Measurements from ENCODE around the gene SELENOM.
"Not testable (repeated sequence)": the region's sequence is repeated elsewhere in the genome, so short reads cannot be mapped to it uniquely, and the experiment has no call there.

SELENOM gene

GRCh38 chr22:31130873-31131272, 23.5 kb upstream of the SELENOM start:
- no peak for DNase-seq

DNA sequence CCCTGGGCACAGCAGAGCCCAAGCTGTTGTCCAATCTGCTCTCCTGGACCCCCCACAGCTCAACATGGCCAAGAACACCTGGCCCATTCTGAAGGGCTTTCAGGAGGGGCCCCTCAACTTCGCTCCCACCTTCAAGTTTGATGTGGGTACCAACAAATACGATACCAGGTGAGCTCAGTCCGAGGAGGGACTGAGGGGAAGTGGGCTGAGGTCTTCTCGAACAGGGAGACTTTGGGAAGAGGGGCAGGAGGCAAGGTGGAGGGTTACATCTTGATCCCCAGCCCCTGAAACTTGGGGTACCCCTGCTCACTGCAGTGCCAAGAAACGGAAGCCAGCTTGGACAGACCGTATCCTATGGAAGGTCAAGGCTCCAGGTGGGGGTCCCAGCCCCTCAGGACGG, 20.8 kb upstream of the SELENOM start:
- DNase-seq, result no peak

DNA sequence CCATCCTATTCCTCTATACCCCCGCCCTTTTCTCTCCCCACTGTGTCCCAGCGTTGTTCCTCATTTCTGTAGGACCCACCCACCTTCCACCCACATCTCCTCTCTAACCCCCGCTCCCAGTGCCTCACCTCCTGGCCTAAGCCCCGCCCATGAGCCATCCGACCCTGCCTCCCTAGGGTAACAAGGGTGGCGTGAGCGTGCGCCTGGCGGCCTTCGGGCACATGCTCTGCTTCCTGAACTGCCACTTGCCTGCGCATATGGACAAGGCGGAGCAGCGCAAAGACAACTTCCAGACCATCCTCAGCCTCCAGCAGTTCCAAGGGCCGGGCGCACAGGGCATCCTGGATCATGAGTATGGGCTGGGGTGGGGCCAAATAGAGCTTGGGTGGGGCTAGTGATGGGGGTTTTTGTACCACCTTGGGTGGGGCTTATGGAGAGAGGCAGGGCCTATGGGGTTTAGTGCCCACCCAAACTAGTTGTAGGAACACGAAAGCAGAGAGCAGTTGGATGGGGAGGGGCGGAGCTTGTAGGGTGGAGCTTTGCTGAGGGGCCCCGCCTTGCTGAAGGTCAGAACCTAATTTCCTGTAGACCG, 19.9 kb upstream of the SELENOM start:
- no peak for DNase-seq

- no peak for DNase-seq
Observed at GRCh38 chr22:31126869-31127175, 19.5 kb upstream of the SELENOM start.

DNA sequence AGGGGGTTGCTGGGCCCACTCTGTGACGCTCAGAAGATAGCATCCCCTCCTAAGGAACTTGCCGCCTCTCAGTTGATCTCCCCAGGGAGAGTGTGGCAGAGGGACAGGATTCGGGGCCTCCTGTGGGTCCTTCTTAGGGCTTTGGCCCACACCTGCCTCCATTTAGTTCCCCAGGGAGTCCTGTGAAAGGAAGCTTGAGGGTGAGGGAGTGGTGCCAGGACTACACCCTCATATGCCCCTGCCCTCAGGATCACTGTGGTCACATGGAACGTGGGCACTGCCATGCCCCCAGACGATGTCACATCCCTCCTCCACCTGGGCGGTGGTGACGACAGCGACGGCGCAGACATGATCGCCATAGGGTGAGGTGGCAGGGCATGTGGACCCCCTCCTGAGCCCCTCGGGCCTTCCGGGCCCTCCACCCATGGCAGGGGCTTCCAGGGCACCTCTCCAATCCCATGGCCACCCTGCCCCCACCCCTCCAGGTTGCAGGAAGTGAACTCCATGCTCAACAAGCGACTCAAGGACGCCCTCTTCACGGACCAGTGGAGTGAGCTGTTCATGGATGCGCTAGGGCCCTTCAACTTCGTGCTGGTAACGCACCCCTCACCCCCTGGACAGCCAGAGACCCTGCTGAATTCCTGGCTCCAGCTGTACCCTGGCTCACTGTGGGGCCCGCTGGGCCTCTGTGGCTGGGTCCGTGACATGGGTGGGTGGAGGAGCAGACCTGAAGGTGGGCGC, 18.9 kb upstream of the SELENOM start:
- no peak for DNase-seq

- DNase-seq, result no peak
Observed at GRCh38 chr22:31125521-31126117, 18.3 kb upstream of the SELENOM start.

GRCh38 chr22:31124811-31125465, 17.6 kb upstream of the SELENOM start:
- no peak for DNase-seq

GRCh38 chr22:31124290-31124689, 16.9 kb upstream of the SELENOM start:
- DNase-seq, result no peak

DNA sequence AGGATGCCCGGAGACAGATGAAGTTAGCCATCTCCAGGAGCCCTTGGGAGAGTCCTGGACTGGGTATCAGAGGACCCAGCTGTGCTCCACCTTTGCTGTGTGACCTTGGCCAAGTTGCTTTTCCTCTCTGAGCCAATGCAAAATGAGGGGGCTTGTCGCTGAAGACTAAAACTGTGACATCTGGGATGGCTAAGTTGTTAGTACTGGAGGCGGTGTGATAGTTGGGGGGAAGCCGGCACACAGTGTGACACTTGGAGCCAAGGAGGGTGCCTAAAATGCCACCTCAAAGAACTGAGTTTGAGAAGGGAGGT, 15.9 kb upstream of the SELENOM start:
- DNase-seq, result no peak

DNA sequence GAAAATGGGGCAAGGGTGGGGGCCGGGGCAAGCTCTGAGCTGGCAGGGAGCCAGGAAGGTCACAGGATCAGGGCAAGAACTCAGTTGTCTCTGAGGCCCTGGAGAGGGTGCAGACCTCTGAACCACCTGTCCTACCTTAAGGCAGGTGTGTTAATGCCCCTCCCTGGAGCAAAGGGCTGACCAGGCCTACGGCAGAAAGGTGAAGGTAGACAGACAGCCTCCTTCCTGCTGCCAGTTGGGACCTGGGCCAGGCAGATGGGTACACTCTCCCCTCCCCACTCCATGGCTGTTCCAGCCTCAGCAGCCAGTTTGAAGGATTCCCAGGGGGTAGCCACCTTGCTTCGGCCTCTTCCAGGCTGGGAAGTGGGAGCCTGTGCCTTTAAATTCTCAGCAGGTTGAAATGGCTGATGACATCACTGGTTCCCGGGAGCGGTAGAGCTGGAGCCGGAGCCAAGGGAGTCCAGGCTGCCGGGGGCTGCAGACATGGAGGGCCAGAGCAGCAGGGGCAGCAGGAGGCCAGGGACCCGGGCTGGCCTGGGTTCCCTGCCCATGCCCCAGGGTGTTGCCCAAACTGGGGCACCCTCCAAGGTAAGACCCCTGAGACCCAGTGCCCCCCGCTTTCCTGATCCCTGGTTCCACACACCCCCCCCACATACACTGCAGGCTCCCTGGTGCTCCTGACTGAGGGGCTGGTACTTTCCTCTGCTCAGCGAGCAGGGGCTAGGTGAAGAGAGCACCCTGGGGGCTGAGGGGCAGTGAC, 15.3 kb upstream of the SELENOM start, which contains the start of gene INPP5J:
INPP5J (plus strand) TSS at position 435 of the 760 bp plus-strand sequence; CDS start at position 484, 49 bp downstream.
- no peak for DNase-seq

- no peak for DNase-seq
Observed at GRCh38 chr22:31122196-31122531, 14.8 kb upstream of the SELENOM start.

- DNase-seq, result no peak
Observed at GRCh38 chr22:31121403-31121802, 14.0 kb upstream of the SELENOM start.

DNA sequence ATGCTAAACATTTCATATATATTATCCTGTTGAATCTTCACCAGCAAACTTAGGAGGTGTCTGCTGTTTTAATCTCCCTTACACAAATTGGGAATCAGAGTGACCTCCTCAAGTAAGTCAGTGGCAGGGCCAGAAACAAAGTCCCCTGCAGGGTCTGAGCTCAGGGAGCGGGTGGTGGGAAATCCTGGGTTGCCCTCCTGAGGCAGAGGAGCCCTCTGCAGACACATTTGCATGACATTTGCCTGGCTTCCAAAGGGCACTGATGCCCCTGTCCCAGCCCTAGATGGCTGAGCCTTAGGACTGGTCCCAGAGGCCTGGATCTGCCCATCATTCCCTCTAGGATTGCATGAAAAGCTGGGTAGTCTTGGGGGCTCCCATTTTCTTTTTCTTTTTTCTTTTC, 13.3 kb upstream of the SELENOM start:
- DNase-seq, result no peak

DNA sequence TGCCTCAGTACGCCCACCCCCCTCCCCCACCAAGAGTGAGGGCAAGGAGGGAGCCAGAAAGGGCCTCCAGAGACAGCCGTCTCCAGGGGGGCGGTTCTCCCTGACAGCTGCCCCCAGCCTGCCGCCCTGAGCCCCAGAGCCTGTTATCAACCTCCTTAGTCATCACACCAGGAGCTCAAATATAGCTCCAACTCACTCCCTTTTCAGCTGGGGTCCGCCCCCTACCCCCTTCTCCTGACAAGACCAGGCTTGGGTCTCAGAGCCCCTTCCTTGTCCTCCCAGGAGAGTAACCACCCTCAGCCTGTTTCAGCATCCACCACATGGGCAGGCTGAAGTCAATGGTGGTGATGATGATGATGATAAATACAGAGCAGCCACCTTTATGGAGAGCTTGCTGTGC, 12.9 kb upstream of the SELENOM start:
- no peak for DNase-seq

DNA sequence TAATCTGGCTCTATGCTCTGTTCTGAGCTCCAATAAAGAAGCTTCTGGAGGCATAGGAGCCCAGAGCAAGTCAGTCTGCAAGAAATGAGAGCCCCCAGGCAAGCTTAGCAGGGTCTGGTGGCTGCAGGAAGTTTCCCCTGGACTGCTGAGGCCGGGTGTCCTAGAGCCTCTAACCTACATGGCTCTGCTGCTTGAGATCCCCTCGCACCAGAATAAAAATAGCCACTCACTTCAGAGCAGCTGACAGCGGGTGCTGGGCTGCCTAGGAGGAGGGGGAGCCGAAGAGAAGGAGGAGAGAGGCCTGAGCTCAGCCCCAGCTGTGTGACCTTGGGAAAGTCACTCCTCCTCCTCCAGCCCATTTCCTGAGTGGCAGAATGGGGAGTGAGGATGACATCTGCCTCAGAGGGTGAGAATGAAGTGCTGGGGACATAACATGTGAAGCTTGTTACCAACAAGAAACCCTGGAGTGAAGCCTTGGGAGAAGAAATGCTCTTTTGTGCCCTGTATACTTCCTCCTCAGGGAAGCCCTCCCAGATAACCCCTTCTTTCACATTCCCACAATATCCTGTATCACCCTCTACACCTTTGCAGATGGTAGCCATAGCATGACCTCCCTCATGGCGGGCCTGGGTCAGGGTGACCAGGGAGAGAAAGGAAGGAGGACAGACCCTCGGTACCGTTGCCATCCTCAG, 11.8 kb upstream of the SELENOM start:
- DNase-seq, result no peak

DNA sequence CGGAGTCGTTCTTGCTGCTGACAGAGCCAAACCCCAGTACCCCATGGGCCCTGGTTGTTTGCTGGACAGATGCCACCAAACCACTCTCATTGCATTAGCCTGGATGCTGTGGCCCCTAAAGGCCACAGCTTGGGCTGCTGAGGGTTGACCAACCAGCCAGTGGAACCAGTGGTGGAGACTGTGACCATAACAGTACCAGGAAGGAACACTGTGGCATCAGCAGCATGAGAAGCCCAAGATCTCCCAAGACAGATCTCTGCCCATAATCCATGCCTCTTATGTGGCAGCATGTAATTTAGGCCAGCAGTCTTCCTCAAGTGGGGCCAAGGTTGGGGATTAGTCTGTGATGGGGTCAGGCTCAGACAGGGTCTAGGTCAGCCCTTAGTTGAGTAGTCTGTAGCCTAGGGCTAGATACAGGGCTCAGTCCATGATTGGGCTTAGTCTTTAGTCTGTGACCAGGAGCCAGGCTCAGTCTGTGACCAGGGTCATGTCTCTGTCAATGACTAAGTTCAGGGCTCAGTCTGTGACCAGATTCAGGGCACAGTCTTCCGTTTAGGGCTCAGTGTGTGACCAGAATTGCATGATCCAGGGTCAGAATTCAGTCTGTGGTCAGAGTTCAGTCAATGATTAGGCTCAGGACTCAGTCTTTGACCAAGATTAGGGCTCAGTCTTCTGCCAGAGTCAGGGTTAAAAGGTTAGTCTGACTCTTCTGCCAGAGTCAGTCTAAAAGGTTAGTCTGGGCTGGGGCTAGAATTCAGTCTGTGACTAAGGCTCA, 10.9 kb upstream of the SELENOM start:
- no peak for DNase-seq

GRCh38 chr22:31112547-31113091, 5.3 kb upstream of the SELENOM start:
- DNase-seq, result not testable (repeated sequence)

- DNase-seq, result no peak
Observed at GRCh38 chr22:31107894-31108218, 488 bp upstream of the SELENOM start.

- DNase-seq, result no peak
Observed at GRCh38 chr22:31106731-31107177, 614 bp downstream of the SELENOM start.

DNA sequence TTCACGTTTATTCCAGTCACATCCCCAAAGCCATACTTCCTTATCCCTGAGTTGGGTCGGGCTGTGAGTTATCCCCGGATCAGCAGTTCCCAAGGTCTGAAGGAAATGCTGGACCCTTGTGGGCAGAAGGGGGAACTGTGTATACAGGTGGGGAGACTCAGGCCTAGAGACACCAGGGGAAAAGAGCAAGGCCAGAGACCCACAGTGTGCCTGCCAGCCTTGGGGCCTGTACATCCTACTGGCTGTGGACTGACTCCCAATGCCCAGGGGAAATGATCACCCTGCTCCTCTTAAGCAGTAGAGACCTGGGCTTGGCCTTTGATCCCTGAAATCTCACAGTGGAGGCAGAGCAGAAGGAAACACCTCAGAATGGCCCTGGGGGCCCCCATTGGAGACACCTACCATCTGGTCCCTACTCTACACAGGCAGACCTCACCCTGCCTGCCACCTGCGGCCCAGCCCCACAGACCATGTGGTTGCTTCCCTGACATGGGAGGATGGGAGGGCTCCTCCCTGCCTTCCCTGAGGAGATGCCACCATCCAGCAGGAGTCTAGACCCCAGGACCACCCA, 1.3 kb downstream of the SELENOM start:
- DNase-seq, result no peak

DNA sequence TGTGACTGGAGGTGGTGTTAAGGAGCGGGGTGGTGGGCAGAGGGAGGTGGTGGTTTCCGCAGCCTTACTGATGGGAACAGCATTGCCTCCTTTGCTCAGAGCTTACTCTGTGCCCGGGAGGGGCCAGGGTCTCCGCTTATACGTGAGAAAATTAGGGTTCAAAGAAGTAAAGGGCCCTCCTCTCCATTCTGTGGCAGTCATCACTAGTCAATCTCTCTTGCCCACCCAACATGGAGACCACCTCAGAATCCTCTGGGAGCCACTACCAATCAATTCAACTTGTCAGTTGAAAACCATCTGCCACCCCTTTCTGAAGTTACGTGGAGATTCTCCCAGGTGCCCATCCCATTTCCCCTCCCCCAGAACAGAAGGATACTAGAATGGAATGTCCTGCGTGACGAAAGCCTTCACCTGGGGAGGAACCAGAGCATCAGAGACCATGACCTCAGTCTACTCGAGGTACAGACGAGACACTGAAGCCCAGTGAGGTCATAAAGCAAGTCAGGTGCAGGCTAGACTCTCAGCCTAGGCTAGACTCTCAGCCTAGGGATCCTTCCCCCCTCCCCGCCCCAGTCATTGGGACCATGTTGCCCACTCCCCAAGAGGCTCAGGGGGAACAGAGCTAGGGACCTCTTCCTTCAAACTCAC, 2.0 kb downstream of the SELENOM start:
- DNase-seq, result no peak

Measured in activated CD4-positive, CD25-positive, alpha-beta regulatory T cell treated with anti-CD3 and anti-CD28 coated beads, Interleukin-2, amount 50 U/mL, for 72 hours (primary cell).